ENCODE measurements around the gene ZNF180.
"Not testable (repeated sequence)": the region's sequence is repeated elsewhere in the genome, so short reads cannot be mapped to it uniquely, and the experiment has no call there.

ZNF180 gene

DNA sequence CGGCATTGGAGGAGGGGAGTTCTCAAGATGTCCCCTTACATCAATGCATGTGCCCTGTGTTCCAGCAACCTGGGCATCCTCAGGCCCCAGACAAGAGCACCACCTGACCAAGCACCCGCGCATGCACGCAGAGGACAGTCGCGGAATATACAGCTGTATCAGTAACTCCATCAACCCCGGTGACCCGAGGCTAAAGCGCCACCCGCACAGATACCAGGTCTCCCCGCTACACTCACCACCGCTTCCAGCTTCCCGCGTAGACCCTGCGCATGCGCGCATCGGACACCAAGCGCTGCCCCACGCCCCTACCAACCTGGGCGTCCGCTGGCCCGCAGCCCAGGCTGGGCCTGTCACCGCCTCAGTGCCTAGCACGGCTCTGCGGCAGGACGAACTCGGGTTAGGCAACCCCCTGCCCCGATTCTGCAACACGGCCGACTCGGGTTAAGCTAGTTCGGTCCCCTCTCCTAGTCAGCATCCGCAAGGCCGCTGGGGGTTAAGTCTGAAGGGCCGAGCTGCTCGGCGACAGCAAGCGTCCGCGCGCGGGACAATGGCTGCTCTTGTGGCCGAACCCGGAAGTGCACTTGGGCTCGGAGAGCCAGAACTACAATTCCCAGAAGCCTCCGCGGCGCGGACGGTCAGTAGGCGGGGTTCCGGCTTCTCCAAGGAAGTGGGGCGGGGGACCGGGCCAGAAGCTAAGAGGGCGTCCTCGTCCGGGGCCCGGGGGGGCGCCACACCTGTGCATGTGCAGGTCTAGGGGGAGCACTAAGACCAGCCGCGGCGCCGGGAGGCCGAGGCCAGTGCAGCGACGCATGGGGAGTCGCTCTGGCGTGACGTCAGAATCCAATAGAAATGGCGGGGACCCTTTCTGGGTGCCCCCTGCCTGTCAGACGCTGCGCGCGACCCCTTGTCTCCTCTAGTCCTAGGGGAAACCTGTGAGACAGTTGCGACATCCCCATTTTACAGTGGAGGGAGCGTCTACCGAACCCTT is at the start of gene ZNF180:
TSS of gene ZNF180 (minus strand) at position 561 of the 988 bp plus-strand sequence. CDS start 3,188 bp downstream, outside the sequence.
- DNase-seq, result peak; percentile 95

GRCh38 chr19:44549507-44549906 is 49.2 kb upstream of the ZNF180 start:
- no peak for DNase-seq

DNA sequence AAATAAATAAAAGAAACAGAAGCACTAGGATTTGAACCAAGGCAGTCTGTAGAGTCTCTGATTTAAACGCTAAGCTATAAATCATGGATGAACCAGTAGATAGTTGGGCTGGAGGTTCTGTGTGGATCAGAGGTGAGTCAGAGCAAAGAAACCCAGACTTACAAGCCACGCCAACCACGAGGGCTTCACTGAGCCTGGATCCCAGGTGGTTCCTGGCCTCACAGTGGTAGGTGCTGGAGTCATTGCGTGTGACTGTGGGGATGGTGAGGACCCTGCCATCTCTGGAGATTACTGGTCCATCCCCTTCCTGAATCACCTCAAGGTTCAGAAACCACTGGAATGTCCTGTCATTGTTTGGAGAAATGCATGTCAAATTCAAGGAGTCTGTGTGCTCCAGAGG is 48.4 kb upstream of the ZNF180 start:
- no peak for DNase-seq

GRCh38 chr19:44544031-44544430 is 43.7 kb upstream of the ZNF180 start:
- no peak for DNase-seq

GRCh38 chr19:44542671-44543070 is 42.3 kb upstream of the ZNF180 start:
- DNase-seq, result no peak

- DNase-seq, result no peak
These were observed 40.4 kb upstream of the ZNF180 start for GRCh38 chr19:44540736-44541135.

- no peak for DNase-seq
These were observed 39.7 kb upstream of the ZNF180 start for GRCh38 chr19:44539991-44540390.

DNA sequence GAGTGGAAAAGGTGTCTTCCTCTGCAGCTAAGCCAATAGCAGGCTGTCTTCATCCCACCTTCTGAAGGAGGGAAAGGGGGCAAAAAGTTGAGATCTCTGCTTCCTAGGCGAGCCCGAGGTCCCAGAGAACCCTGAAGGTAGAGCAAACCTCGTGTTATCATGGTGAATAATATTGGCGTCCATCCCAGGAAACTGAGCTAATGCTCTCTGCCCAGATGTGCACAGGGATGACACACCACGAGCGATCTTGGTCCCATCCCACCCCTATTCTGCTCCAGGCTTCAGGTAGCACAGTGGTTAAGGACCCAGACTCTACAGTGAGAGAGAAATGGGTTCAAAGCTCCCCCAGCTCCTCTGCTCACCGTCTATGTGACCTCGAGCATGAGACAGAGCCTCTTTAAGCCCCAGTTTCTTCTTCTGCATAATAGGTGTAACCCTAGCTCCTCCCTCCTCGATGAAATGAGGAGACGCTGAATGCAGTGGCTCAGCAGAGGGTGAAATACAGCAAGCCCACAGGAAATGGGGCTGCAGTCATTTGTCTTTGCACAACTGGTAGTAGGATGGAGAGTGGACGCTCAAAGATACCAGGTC is 39.0 kb upstream of the ZNF180 start:
- DNase-seq, result no peak

DNA sequence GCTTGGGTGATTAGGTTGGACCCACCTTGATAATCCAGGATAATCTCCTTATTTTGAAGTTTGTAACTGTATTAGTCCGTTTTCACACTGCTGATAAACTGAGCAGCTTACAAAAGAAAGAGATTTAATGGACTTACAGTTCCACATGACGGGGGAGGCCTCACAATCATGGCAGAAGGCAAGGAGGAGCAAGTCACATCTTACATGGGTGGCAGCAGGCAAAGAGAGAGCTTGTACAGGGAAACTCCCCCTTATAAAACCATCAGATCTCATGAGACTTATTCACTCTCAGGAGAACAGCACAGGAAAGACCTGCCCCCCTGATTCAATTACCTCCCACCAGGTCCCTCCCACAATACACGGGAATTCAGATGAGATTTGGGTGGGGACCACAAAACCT is 35.0 kb upstream of the ZNF180 start:
- DNase-seq, result not testable (repeated sequence)

DNA sequence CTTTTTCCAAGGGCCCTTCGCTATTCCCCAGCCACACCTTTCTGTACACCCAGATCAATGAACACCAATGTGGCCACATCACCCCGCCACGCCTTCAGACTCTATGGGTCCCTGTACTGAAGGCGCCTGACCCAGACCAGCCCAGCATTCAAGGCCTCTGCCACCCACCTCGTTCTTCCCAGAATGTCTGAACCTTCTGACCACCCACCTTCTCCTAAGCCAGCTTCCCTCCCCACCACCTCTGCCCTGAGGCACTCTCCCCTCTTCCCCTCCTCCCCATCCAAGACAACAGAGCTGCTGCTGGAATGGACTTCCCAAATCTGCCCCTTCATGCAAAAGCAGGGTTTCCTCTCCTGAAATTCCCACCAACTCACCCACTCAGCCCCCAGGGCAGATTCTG is 32.5 kb upstream of the ZNF180 start:
- DNase-seq, result no peak

GRCh38 chr19:44530777-44531176 is 30.5 kb upstream of the ZNF180 start:
- no peak for DNase-seq

GRCh38 chr19:44529536-44529935 is 29.2 kb upstream of the ZNF180 start, which contains the start of gene CEACAM20:
CEACAM20 (minus strand) TSS chr19:44529675; CDS start chr19:44529509, 166 bp downstream.
- DNase-seq, result no peak

DNA sequence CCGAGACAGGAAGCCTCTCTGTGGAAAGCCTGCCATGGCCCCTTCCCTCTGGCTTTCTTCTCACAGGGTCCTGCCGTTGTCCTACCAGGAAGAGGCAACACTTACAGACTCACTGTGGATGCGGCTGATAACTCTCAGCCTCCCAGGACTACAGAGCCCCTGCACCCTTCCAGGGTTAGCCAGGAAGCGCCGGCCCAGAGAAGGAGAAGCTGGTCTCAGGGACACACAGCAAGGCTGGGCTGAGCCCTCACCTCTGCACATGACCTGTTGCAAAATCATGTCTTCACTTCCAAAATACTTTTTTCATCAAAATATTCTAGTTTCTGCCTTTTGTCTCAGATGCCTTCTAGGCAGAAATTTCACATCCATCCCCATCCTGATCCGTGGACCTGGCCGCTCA is 27.2 kb upstream of the ZNF180 start:
- no peak for DNase-seq

GRCh38 chr19:44525721-44526430 is 25.6 kb upstream of the ZNF180 start:
- no peak for DNase-seq

- no peak for DNase-seq
These were observed 21.0 kb upstream of the ZNF180 start for GRCh38 chr19:44521370-44521769.

DNA sequence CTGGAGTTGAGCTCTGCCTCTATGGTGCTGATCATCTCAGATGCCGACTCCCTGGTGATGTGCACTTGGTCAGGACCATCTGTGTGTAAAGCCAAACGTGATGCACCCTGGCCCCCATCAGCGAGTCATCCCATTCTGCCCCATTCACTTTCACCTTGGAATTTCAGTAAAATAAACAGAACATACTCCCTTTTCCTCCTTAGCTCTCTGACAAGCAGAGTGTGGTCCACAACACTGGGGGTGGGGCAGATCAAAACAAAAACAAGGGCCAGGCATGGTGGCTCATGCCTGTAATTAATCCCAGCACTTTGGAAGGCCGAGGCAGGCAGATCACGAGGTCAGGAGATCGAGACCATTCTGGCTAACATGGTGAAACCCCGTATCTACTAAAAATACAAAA is 16.8 kb upstream of the ZNF180 start:
- no peak for DNase-seq

DNA sequence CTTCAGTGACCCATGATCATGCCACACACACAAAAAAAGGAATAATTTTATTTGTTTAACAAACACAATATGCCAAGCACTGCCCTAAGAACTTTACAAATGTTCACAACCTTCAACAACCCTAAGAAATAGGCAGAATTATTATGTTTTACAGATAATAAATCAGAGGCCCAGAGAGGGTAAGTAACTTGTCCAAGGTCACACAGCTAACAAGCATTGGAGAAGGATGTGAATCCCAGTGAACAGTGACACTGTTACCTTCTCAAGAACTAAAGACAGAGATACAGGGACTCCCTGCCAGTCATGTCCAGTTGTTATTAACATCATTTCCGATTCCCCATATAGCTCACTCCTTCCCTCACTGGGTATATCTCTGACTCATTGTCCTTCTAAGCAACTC is 15.6 kb upstream of the ZNF180 start:
- DNase-seq, result no peak

DNA sequence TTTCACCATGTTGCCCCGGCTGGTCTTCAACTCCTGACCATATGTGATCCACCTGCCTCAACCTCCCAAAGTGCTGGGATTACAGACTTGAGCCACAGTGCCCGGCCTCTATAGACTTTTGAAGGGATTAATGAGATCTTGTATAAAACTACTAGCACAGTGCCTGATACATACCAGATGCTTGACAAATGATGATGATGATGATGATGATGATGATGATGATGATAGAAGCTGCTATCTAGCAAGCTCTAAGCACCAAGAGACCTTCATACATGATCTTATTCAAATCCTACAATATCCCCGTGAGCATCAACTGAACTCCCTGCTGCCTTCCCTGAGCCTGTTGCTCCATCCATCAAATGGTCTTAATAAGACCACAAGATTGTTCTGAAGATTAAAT is 14.7 kb upstream of the ZNF180 start:
- no peak for DNase-seq

- peak; percentile 7 for DNase-seq
These were observed 12.3 kb upstream of the ZNF180 start for GRCh38 chr19:44512326-44513298.

DNA sequence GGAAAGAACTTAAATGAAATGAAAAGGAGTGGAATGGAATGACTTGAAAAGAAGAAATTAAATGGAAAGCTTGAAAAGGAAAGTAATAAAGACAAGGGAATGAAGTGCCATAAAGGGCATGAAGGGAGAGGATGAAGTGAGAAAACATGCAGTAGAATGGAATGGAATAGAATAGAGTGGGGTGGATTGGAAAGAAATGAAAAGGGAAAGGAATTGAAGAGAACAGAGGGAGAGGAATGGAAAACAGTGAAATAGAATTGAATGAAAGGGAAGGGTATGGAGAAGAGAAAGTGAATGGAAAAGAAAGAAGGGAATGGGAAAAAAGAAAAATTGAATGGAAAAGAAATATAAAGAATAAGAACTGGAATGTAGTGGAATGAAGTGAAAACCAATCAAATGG is 9.2 kb upstream of the ZNF180 start:
- no peak for DNase-seq

DNA sequence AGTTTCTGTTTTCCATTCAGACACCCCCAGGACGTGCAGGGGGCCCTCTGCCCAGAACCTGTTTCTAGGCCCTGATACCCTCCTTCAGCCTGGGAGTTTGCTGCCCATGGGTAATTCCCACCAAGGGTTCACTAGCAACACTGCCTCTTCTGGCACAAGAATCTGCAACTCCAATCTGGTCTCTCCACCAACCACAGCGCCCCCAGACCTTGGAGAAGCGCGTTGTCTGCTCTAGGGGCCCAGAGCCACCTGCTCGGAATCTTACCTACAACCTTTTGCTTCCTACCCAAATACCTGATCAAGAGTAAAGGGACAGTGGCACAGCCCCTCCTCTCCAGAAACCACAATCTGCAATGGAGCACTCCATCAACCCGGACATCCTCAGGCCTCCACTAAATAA is 763 bp downstream of the ZNF180 start:
- DNase-seq, result no peak

- no peak for DNase-seq
These were observed 1.3 kb downstream of the ZNF180 start for GRCh38 chr19:44498988-44499387.
